ENCODE results near the gene GALC.

The GALC gene

DNA sequence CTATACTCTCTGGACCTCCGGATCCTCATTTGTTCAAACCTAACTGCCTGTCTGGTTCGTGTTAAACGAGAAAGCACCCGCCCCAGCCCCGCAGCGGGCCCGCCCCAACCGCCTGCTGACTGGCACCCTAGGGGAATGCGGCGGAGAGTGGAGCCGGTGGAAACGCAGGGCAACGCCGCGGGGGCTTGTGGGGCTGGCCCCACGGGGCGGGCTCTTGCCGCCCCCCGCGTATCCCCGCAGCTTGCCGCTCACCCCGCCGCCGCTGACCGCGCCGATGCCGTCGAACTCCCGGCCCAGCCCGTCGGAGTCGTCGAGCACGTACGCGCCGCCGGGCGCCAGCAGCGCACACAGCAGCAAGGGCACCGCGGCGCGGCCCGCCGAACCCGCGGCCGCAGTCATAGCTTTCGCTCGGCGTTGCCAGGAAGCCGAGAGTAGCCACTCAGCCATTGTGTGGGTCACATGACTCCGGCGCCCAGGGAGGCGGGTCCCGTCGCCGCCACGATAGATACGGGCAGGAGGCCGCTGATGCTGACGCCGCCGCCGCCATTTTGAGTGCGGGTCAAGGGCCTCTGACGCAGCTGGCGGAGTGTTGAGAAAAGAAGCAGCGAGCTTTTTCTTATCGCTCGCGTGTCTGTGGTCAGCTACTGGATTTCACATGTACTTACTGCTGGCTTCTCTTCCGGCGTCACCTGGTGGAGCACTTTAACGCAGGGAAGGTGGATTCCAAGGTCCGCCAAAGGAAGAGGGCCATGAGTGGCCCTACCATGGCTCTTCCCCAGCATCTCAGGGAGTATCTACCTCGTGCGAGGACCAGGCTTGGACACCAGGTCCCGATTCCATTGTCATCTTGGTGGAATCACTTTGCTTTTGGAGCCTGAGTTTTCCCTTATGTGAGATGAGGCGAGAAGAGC, at the start of gene GALC:
Gene GALC (minus strand): TSS at position 465 of the 911 bp plus-strand sequence. CDS start 18 bp downstream, at position 447.
- Histone ChIP-seq H3K9ac (ENCODE audit: low read length) (peak within 1 kb of the TSS; percentile 65), H3K9me3 (ENCODE audit: insufficient read depth, low read length) (no peaks in the 10 kb centered on the region), H3K4me2 (ENCODE audit: low read length) (peak within 1 kb of the TSS; percentile 78), H2AFZ (ENCODE audit: low read depth, low read length) (peak within 1 kb of the TSS; percentile 71), H3K36me3 (replicated peaks; ENCODE audit: low read depth, low read length) (peaks cover 2% of the 10 kb centered on the region), H3K79me2 (ENCODE audit: low read length) (no peaks in the 10 kb centered on the region), H4K20me1 (ENCODE audit: insufficient read depth, low read length) (no peaks in the 10 kb centered on the region), H3K4me1 (ENCODE audit: low read length) (peaks cover 25% of the 10 kb centered on the region), H3K27ac (ENCODE audit: low read length) (peak within 1 kb of the TSS; percentile 44), H3K4me3 (ENCODE audit: low read length) (peak within 1 kb of the TSS; percentile 83), H3K27me3 (ENCODE audit: low read depth, low read length) (no peaks in the 10 kb centered on the region)
- no peak for TF ChIP-seq EZH2phosphoT487 (IDR thresholded peaks at IDR 0.05; ENCODE audit: low read depth)
- TF ChIP-seq, protein P1, sequence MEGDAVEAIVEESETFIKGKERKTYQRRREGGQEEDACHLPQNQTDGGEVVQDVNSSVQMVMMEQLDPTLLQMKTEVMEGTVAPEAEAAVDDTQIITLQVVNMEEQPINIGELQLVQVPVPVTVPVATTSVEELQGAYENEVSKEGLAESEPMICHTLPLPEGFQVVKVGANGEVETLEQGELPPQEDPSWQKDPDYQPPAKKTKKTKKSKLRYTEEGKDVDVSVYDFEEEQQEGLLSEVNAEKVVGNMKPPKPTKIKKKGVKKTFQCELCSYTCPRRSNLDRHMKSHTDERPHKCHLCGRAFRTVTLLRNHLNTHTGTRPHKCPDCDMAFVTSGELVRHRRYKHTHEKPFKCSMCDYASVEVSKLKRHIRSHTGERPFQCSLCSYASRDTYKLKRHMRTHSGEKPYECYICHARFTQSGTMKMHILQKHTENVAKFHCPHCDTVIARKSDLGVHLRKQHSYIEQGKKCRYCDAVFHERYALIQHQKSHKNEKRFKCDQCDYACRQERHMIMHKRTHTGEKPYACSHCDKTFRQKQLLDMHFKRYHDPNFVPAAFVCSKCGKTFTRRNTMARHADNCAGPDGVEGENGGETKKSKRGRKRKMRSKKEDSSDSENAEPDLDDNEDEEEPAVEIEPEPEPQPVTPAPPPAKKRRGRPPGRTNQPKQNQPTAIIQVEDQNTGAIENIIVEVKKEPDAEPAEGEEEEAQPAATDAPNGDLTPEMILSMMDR (IDR thresholded peaks at IDR 0.05; ENCODE audit: low read depth, low read length), result no peak

DNA sequence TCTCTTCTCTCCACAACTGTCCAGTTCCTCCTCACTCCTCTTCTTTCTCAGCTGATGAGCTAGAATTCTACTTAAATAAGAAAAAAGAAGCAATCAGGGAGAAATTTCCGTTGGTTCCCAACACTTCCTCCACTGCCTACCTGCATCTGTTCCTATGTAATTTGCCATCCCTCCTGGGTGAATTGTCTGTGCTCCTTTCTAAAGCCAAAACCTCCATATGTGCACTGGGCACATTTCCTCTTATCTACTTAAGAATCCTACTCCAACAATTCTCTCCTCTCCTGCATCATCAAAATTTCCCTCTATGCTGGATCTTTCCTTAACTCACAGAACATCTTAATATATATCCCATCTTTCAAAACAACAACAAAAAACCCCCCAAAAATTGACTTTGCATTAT, 47.2 kb upstream of the GALC start:
- Histone ChIP-seq H3K9me3 (ENCODE audit: insufficient read depth, low read length) (no peaks in the 10 kb centered on the region), H3K4me2 (ENCODE audit: low read length) (no peak overlapping the region), H2AFZ (ENCODE audit: low read depth, low read length) (no peak overlapping the region), H3K36me3 (replicated peaks; ENCODE audit: low read depth, low read length) (no peaks in the 10 kb centered on the region), H3K79me2 (ENCODE audit: low read length) (no peaks in the 10 kb centered on the region), H4K20me1 (ENCODE audit: insufficient read depth, low read length) (no peaks in the 10 kb centered on the region), H3K9ac (ENCODE audit: low read length) (no peak overlapping the region), H3K4me1 (ENCODE audit: low read length) (peaks cover 19% of the 10 kb centered on the region), H3K4me3 (ENCODE audit: low read length) (no peak overlapping the region), H3K27me3 (ENCODE audit: low read depth, low read length) (peaks cover 31% of the 10 kb centered on the region), H3K27ac (ENCODE audit: low read length) (no peak overlapping the region)
- TF ChIP-seq, protein P1 (IDR thresholded peaks at IDR 0.05; ENCODE audit: low read depth, low read length), result no peak
- no peak for TF ChIP-seq EZH2phosphoT487 (IDR thresholded peaks at IDR 0.05; ENCODE audit: low read depth)

DNA sequence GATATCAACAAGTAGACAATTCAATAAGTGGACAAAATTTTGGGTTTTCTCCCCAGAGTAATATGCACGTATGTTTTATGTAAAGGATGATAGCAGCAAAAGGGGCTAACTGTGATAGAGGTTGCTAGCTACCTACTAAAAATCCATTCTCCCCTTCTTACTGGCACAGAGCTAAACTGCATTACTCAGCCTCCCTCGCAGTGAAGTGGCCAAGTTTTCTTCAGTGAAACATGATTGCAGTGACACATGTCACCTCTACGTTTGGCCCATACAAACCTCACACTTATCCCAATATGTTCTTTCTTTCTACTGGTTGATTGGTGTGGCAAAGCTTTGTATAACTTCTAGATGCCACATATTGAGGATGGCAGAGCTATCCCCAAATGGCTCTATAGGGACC, 46.2 kb upstream of the GALC start:
- Histone ChIP-seq H2AFZ (ENCODE audit: low read depth, low read length) (no peak overlapping the region), H3K4me2 (ENCODE audit: low read length) (no peak overlapping the region), H3K79me2 (ENCODE audit: low read length) (no peaks in the 10 kb centered on the region), H3K4me1 (ENCODE audit: low read length) (peaks cover 10% of the 10 kb centered on the region), H3K27me3 (ENCODE audit: low read depth, low read length) (peaks cover 31% of the 10 kb centered on the region), H3K4me3 (ENCODE audit: low read length) (no peak overlapping the region), H4K20me1 (ENCODE audit: insufficient read depth, low read length) (no peaks in the 10 kb centered on the region), H3K9ac (ENCODE audit: low read length) (no peak overlapping the region), H3K36me3 (replicated peaks; ENCODE audit: low read depth, low read length) (no peaks in the 10 kb centered on the region), H3K9me3 (ENCODE audit: insufficient read depth, low read length) (no peaks in the 10 kb centered on the region), H3K27ac (ENCODE audit: low read length) (no peak overlapping the region)
- no peak for TF ChIP-seq EZH2phosphoT487 (IDR thresholded peaks at IDR 0.05; ENCODE audit: low read depth)
- TF ChIP-seq, protein P1 (IDR thresholded peaks at IDR 0.05; ENCODE audit: low read depth, low read length), result no peak

GRCh38 chr14:88037325-88037724, 44.3 kb upstream of the GALC start:
- peaks cover 31% of the 10 kb centered on the region for H3K27me3 ChIP-seq (ENCODE audit: low read depth, low read length)
- H3K4me3 ChIP-seq (ENCODE audit: low read length), result no peak overlapping the region
- no peak overlapping the region for H2AFZ ChIP-seq (ENCODE audit: low read depth, low read length)
- H3K9ac ChIP-seq (ENCODE audit: low read length), result no peak overlapping the region
- TF ChIP-seq EZH2phosphoT487 (IDR thresholded peaks at IDR 0.05; ENCODE audit: low read depth), result no peak
- TF ChIP-seq, protein P1 (IDR thresholded peaks at IDR 0.05; ENCODE audit: low read depth, low read length), result no peak
- peaks cover 6% of the 10 kb centered on the region for H3K4me1 ChIP-seq (ENCODE audit: low read length)
- H3K9me3 ChIP-seq (ENCODE audit: insufficient read depth, low read length), result no peaks in the 10 kb centered on the region
- no peak overlapping the region for H3K4me2 ChIP-seq (ENCODE audit: low read length)
- no peak overlapping the region for H3K27ac ChIP-seq (ENCODE audit: low read length)
- no peaks in the 10 kb centered on the region for H3K79me2 ChIP-seq (ENCODE audit: low read length)
- H3K36me3 ChIP-seq (replicated peaks; ENCODE audit: low read depth, low read length), result no peaks in the 10 kb centered on the region
- no peaks in the 10 kb centered on the region for H4K20me1 ChIP-seq (ENCODE audit: insufficient read depth, low read length)

Measured in OCI-LY3 (cell line).